Ishikawa (cell line): ENCODE measurements around the gene CYB5R4.

Experiments
- CEBPB ChIP-seq: IDR thresholded peaks from 2 replicates; pipeline ENCODE4 v1.6.1; 2012
- CREB1 ChIP-seq: IDR thresholded peaks from 2 replicates; pipeline ENCODE4 v1.6.1; 2012; ENCODE audit warnings: low read depth
- EGR1 ChIP-seq: IDR thresholded peaks from 2 replicates; pipeline ENCODE4 v1.6.1; 2012
- EP300 ChIP-seq: IDR thresholded peaks from 2 replicates; pipeline ENCODE4 v1.6.1; 2012; ENCODE audit warnings: borderline replicate concordance
- FOXM1 ChIP-seq: IDR thresholded peaks from 2 replicates; pipeline ENCODE4 v1.6.1; 2012; ENCODE audit warnings: low read depth, borderline replicate concordance
- MAX ChIP-seq: IDR thresholded peaks from 2 replicates; pipeline ENCODE4 v1.6.1; 2012
- NFIC ChIP-seq: IDR thresholded peaks from 2 replicates; pipeline ENCODE4 v1.6.1; 2012
- RAD21 ChIP-seq: IDR thresholded peaks from 2 replicates; pipeline ENCODE4 v1.6.1; 2012; ENCODE audit warnings: low read depth
- REST ChIP-seq: IDR thresholded peaks from 2 replicates; pipeline ENCODE4 v1.6.1; 2012; ENCODE audit warnings: low read depth, mild to moderate bottlenecking
- TAF1 ChIP-seq: IDR thresholded peaks from 2 replicates; pipeline ENCODE4 v1.6.1; 2012; ENCODE audit warnings: low read depth, mild to moderate bottlenecking
- TCF12 ChIP-seq: IDR thresholded peaks from 2 replicates; pipeline ENCODE4 v1.6.1; 2012; ENCODE audit warnings: low read depth
- TEAD4 ChIP-seq: IDR thresholded peaks from 2 replicates; pipeline ENCODE4 v1.6.1; 2012
- YY1 ChIP-seq: IDR thresholded peaks from 2 replicates; pipeline ENCODE4 v1.6.1; 2012; ENCODE audit warnings: low read depth
- ZBTB7A ChIP-seq: IDR thresholded peaks from 2 replicates; pipeline ENCODE4 v1.6.1; 2012; ENCODE audit warnings: low read depth
- TF ChIP-seq, protein P1 (sequence below): IDR thresholded peaks from 2 replicates; pipeline ENCODE4 v1.6.1; 2012

Gene CYB5R4

GRCh38 chr6:83901624-83902023 lies 42.1 kb downstream of the CYB5R4 start:
- no peak for TF ChIP-seq ZBTB7A
- TF ChIP-seq EGR1 = no peak
- TF ChIP-seq TCF12 = no peak
- TF ChIP-seq YY1 = no peak
- TF ChIP-seq RAD21 = no peak
- TF ChIP-seq CREB1 = no peak
- TF ChIP-seq MAX = no peak
- TF ChIP-seq, protein P1, sequence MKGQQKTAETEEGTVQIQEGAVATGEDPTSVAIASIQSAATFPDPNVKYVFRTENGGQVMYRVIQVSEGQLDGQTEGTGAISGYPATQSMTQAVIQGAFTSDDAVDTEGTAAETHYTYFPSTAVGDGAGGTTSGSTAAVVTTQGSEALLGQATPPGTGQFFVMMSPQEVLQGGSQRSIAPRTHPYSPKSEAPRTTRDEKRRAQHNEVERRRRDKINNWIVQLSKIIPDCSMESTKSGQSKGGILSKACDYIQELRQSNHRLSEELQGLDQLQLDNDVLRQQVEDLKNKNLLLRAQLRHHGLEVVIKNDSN = no peak
- TF ChIP-seq TEAD4 = no peak
- TF ChIP-seq NFIC = no peak

GRCh38 chr6:83904395-83904794 lies 44.9 kb downstream of the CYB5R4 start:
- TF ChIP-seq, protein P1 = no peak
- no peak for TF ChIP-seq TCF12
- no peak for TF ChIP-seq MAX
- no peak for TF ChIP-seq TEAD4
- no peak for TF ChIP-seq REST
- TF ChIP-seq CEBPB = no peak
- TF ChIP-seq FOXM1 = no peak

DNA sequence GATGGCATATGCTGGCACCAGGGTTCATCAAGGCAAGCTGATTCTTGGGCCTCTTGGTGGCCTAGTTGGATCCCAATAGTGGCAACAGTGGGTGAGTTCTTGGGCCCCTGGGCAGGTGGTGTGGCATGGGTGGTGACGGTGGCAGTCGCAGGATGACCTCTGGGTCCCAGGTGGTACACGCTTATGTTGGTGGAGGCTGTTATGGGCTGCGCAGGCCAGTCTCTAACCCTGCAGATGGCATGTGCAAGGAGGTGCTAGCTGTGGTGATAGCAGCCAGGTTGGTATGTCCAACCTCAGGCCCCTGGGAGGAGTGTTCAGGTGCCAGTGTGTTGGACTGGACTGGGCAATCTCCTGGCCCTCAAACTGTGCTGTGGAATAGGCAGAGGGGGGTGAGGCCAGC lies 46.2 kb downstream of the CYB5R4 start:
- TF ChIP-seq MAX = no peak
- no peak for TF ChIP-seq CREB1
- no peak for TF ChIP-seq EP300
- TF ChIP-seq, protein P1 = no peak
- TF ChIP-seq YY1 = no peak
- no peak for TF ChIP-seq REST

DNA sequence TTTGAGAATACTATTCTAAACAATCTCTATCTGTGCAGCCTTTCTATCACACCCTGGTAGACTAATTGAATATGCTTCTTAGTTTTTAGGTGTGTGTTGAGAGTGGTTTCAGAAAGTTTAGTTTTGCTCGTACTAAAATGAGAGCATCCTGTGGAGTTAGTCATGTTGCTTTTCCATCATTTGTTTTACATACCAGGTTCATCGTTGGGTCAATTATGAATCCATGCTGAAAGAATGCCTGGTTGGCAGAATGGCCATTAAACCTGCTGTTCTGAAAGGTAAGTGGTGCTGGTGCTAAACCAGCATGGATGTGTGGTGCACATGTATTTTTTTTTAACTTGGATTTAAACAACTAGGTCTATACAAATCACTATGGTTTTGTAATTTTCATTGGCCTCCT lies 49.3 kb downstream of the CYB5R4 start:
- TF ChIP-seq, protein P1 = no peak

DNA sequence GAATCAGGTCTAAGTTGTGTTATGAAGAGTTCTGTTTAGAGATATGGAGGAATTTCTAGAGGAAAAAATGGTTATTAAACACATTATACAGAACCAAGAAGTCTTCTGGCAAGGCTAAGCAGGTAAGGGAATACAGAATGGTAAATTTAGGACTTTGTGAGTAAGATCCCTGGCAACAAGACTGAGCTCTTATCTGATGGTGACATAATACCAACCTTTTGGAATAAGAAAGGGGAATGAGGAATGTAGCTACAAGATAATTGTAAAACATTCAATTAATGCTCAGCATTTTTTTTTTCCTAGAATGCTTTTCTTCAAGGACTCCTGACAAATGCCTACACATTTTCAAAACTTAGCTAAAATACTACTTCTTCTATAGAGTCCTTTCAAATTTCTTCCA lies 51.8 kb downstream of the CYB5R4 start:
- TF ChIP-seq YY1 (no peak), CEBPB (no peak), EGR1 (no peak), EP300 (no peak)

- TF ChIP-seq RAD21 (no peak), CREB1 (no peak), TEAD4 (no peak), CEBPB (no peak), EP300 (no peak), NFIC (no peak), TCF12 (no peak)
- TF ChIP-seq, protein P1 = no peak
Observed at GRCh38 chr6:83914953-83915352, 55.5 kb downstream of the CYB5R4 start.

DNA sequence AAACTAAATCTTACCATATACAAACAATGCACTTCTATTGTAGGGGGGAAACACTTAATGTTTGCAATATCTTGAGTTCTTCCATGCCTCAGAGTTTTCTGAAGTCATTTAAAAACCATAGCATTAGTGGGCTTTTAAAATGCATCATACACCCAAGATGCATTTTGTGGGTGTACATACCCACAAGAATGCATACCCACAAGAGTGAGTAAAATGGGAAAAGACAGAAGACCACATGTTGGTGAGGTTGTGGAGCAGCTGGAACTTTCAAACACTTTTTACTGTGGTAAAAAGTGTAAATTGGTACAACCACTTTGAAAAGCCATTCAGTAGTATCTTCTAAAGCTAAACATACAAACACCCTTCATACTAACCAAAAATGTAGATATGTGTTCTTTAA lies 57.5 kb downstream of the CYB5R4 start:
- TF ChIP-seq TEAD4 (no peak), YY1 (no peak), EP300 (no peak), ZBTB7A (no peak), RAD21 (no peak), NFIC (no peak), CEBPB (no peak), REST (no peak), MAX (no peak), EGR1 (no peak), TCF12 (no peak), TAF1 (no peak), CREB1 (no peak), FOXM1 (no peak)
- TF ChIP-seq, protein P1 = no peak
